ENCODE measurements around the gene STOML1. TPM values are rescaled to one million over a fixed set of nuclear protein-coding genes. Genes with fewer than 3 reads are reported as not detected.

The STOML1 gene
- total RNA-seq, 1 donor, result 19.0 TPM

- no peak for TF ChIP-seq CTCF (IDR thresholded peaks at IDR 0.05; ENCODE audit: insufficient read depth, low read depth, low read length)
- H3K4me3 ChIP-seq (ENCODE audit: low read depth, low read length), result peak overlapping the region; percentile 78
- DNase-seq (ENCODE audit: low read depth), result no peak
Observed at GRCh38 chr15:73997986-73998385, 5.9 kb upstream of the STOML1 start.

GRCh38 chr15:73996939-73997338 is 4.8 kb upstream of the STOML1 start:
- DNase-seq (ENCODE audit: low read depth), result peak; percentile 89
- peak overlapping the region; percentile 78 for H3K4me3 ChIP-seq (ENCODE audit: low read depth, low read length)
- no peak for TF ChIP-seq CTCF (IDR thresholded peaks at IDR 0.05; ENCODE audit: insufficient read depth, low read depth, low read length)

GRCh38 chr15:73996267-73996666 is 4.2 kb upstream of the STOML1 start:
- H3K4me3 ChIP-seq (ENCODE audit: low read depth, low read length), result peak overlapping the region; percentile 78
- no peak for TF ChIP-seq CTCF (IDR thresholded peaks at IDR 0.05; ENCODE audit: insufficient read depth, low read depth, low read length)
- DNase-seq (ENCODE audit: low read depth), result no peak

- H3K4me3 ChIP-seq (ENCODE audit: low read depth, low read length), result peak overlapping the region; percentile 78
- no peak for TF ChIP-seq CTCF (IDR thresholded peaks at IDR 0.05; ENCODE audit: insufficient read depth, low read depth, low read length)
- no peak for DNase-seq (ENCODE audit: low read depth)
Observed at GRCh38 chr15:73994912-73995622, 3.0 kb upstream of the STOML1 start.

GRCh38 chr15:73994413-73994883 is 2.4 kb upstream of the STOML1 start, which contains the start of gene PML:
Gene PML (plus strand): TSS chr15:73994716. CDS start chr15:73994813, 97 bp downstream.
- DNase-seq (ENCODE audit: low read depth), result peak; percentile 97
- no peak for TF ChIP-seq CTCF (IDR thresholded peaks at IDR 0.05; ENCODE audit: insufficient read depth, low read depth, low read length)
- H3K4me3 ChIP-seq (ENCODE audit: low read depth, low read length), result peak within 1 kb of the TSS; percentile 78

- no peak for TF ChIP-seq CTCF (IDR thresholded peaks at IDR 0.05; ENCODE audit: insufficient read depth, low read depth, low read length)
- DNase-seq (ENCODE audit: low read depth), result no peak
- H3K4me3 ChIP-seq (ENCODE audit: low read depth, low read length), result peak overlapping the region; percentile 78
Observed at GRCh38 chr15:73993211-73993994, 1.3 kb upstream of the STOML1 start.
